Mesenchymal stem cell (in vitro differentiated cells and primary cell): ENCODE results near the gene CLN5.
"Not testable (repeated sequence)": the region's sequence is repeated elsewhere in the genome, so short reads cannot be mapped to it uniquely, and the experiment has no call there.

Source experiments
- DNase-seq: peaks from one replicate; pipeline ENCODE4 v3.0.0-alpha.2; 2013
- H2AFZ ChIP-seq: one replicate; pipeline ENCODE4 v1.6.1; 2013; ENCODE audit warnings: low read depth, mild to moderate bottlenecking, control low read depth, inconsistent platforms, low read length, moderate library complexity
- H2AK5ac ChIP-seq: 2 replicates; pipeline ENCODE4 v1.6.1; 2013; ENCODE audit warnings: low read length, moderate library complexity, mild to moderate bottlenecking, inconsistent platforms; ENCODE audit not compliant: severe bottlenecking
- H2BK120ac ChIP-seq: one replicate; pipeline ENCODE4 v1.6.1; 2013; ENCODE audit warnings: low read depth, mild to moderate bottlenecking, inconsistent platforms, low read length, moderate library complexity
- H2BK12ac ChIP-seq, 2 experiments: one replicate each; pipeline ENCODE4 v1.6.1; 2013; ENCODE audit warnings: inconsistent platforms in 2 of 2, low read length in 2 of 2, mild to moderate bottlenecking in 2 of 2, moderate library complexity in 2 of 2, control low read depth in 1 of 2
- H2BK15ac ChIP-seq: one replicate; pipeline ENCODE4 v1.6.1; 2013; ENCODE audit warnings: mild to moderate bottlenecking, low read depth, inconsistent platforms; ENCODE audit not compliant: poor library complexity, severe bottlenecking
- H2BK5ac ChIP-seq: 2 replicates; pipeline ENCODE4 v1.6.1; 2013; ENCODE audit warnings: low read depth, mild to moderate bottlenecking, low read length, control low read depth, inconsistent platforms; ENCODE audit not compliant: poor library complexity, severe bottlenecking
- H3K14ac ChIP-seq, 2 experiments: one replicate each; pipeline ENCODE4 v1.6.1; 2013; ENCODE audit warnings: inconsistent platforms in 2 of 2, low read length in 2 of 2, control low read depth in 1 of 2, mild to moderate bottlenecking in 1 of 2, moderate library complexity in 1 of 2
- H3K18ac ChIP-seq, 2 experiments: one replicate each; pipeline ENCODE4 v1.6.1; 2013; ENCODE audit warnings: inconsistent platforms in 2 of 2, low read length in 2 of 2, control low read depth in 1 of 2, low read depth in 1 of 2, mild to moderate bottlenecking in 1 of 2
- H3K23ac ChIP-seq, 2 experiments: one replicate each; pipeline ENCODE4 v1.6.1; 2013; ENCODE audit warnings: inconsistent platforms in 2 of 2, low read length in 2 of 2, mild to moderate bottlenecking in 2 of 2, moderate library complexity in 2 of 2, control low read depth in 1 of 2
- H3K27ac ChIP-seq: 2 replicates; pipeline ENCODE4 v1.5.1; 2013; ENCODE audit warnings: mild to moderate bottlenecking, moderate library complexity, low read length, control low read depth, inconsistent platforms; ENCODE audit not compliant: poor library complexity, severe bottlenecking
- H3K27me3 ChIP-seq, 2 experiments: 2 replicates each; pipeline versions ENCODE4 v1.6.1 to v1.7.0; 2013; ENCODE audit warnings: low read length in 2 of 2, mild to moderate bottlenecking in 2 of 2, moderate library complexity in 2 of 2, control low read depth in 1 of 2, inconsistent platforms in 1 of 2; ENCODE audit not compliant: control insufficient read depth in 1 of 2, insufficient read depth in 1 of 2
- H3K36me3 ChIP-seq, 2 experiments: 2 replicates each; pipeline versions ENCODE4 v1.6.1 to v1.7.0; 2013; ENCODE audit warnings: low read length in 2 of 2, control low read depth in 1 of 2, inconsistent platforms in 1 of 2, low read depth in 1 of 2, mild to moderate bottlenecking in 1 of 2; ENCODE audit not compliant: insufficient read depth in 2 of 2, control insufficient read depth in 1 of 2
- H3K4ac ChIP-seq, 2 experiments: one replicate each; pipeline ENCODE4 v1.6.1; 2013; ENCODE audit warnings: inconsistent platforms in 2 of 2, low read length in 2 of 2, mild to moderate bottlenecking in 2 of 2, moderate library complexity in 2 of 2, control low read depth in 1 of 2, low read depth in 1 of 2
- H3K4me1 ChIP-seq: 2 replicates; pipeline ENCODE4 v1.6.1; 2013; ENCODE audit warnings: low read depth, low read length, control low read depth; ENCODE audit not compliant: control insufficient read depth, insufficient read depth
- H3K4me2 ChIP-seq: 2 replicates; pipeline ENCODE4 v1.6.1; 2013; ENCODE audit warnings: low read length, mild to moderate bottlenecking, inconsistent platforms; ENCODE audit not compliant: poor library complexity, severe bottlenecking
- H3K4me3 ChIP-seq, 2 experiments: 2 replicates each; pipeline versions ENCODE4 v1.5.1 to v1.7.0; 2013; ENCODE audit warnings: low read length in 2 of 2, mild to moderate bottlenecking in 2 of 2, control low read depth in 1 of 2, low read depth in 1 of 2; ENCODE audit not compliant: insufficient read depth in 1 of 2
- H3K79me1 ChIP-seq: replicated peaks from 2 replicates; pipeline ENCODE4 v1.6.1; 2013; ENCODE audit warnings: mild to moderate bottlenecking, control low read depth, low read length, inconsistent platforms; ENCODE audit not compliant: poor library complexity, severe bottlenecking
- H3K9ac ChIP-seq: 2 replicates; pipeline ENCODE4 v1.7.0; 2013; ENCODE audit warnings: mild to moderate bottlenecking, low read length, moderate library complexity
- H3K9me3 ChIP-seq: 2 replicates; pipeline ENCODE4 v1.7.0; 2013; ENCODE audit warnings: mild to moderate bottlenecking, low read length; ENCODE audit not compliant: control insufficient read depth
- H4K8ac ChIP-seq: one replicate; pipeline ENCODE4 v1.6.1; 2013; ENCODE audit warnings: inconsistent platforms, mild to moderate bottlenecking, low read length, moderate library complexity
- H4K91ac ChIP-seq: one replicate; pipeline ENCODE4 v1.6.1; 2013; ENCODE audit warnings: mild to moderate bottlenecking, low read length, inconsistent platforms
- WGBS: methylation state at CpG from one replicate; pipeline ENCODE4 v1.1.7; 2013; ENCODE audit warnings: mixed read lengths; 5-methylcytosine and 5-hydroxymethylcytosine counted together

The CLN5 gene

GRCh38 chr13:77009011-77009410 lies 17.1 kb downstream of the CLN5 start:
- H3K14ac ChIP-seq, result no peak overlapping the region
- DNase-seq, result no peak
- no peaks in the 10 kb centered on the region for H3K9me3 ChIP-seq
- H3K9ac ChIP-seq, result no peak overlapping the region
- H2BK15ac ChIP-seq, result no peak overlapping the region
- no peak overlapping the region for H2AK5ac ChIP-seq
- peaks cover 12% of the 10 kb centered on the region for H3K79me1 ChIP-seq
- H3K4me2 ChIP-seq, result no peak overlapping the region
- no peak overlapping the region for H2BK12ac ChIP-seq
- H4K91ac ChIP-seq, result no peak overlapping the region
- no peak overlapping the region for H3K18ac ChIP-seq
- no peak overlapping the region for H3K4me3 ChIP-seq
- H3K4ac ChIP-seq, result no peak overlapping the region
- no peak overlapping the region for H4K8ac ChIP-seq
- H3K23ac ChIP-seq, result no peak overlapping the region
- H3K27me3 ChIP-seq, result no peaks in the 10 kb centered on the region
- peaks cover 3% of the 10 kb centered on the region for H3K4me1 ChIP-seq
- H2AFZ ChIP-seq, result no peak overlapping the region
- H3K36me3 ChIP-seq, result peaks cover 26 to 84% of the 10 kb centered on the region in 2 experiments
- H3K27ac ChIP-seq, result no peak overlapping the region
- no peak overlapping the region for H2BK120ac ChIP-seq
- WGBS, result 97% methylated on average over 2 of the region's 2 CpGs
- no peak overlapping the region for H2BK5ac ChIP-seq

- not testable (repeated sequence) for H2AK5ac ChIP-seq, H3K14ac ChIP-seq, H3K27ac ChIP-seq, H2BK5ac ChIP-seq, H3K23ac ChIP-seq, H3K18ac ChIP-seq, H3K4me2 ChIP-seq, H3K9me3 ChIP-seq, H3K4ac ChIP-seq, H2BK120ac ChIP-seq, H3K4me1 ChIP-seq, H2BK15ac ChIP-seq, H2AFZ ChIP-seq, H3K27me3 ChIP-seq, H4K8ac ChIP-seq, H3K4me3 ChIP-seq, H3K9ac ChIP-seq, H4K91ac ChIP-seq, DNase-seq, H2BK12ac ChIP-seq
- 93% methylated on average over 5 of the region's 5 CpGs for WGBS
- Histone ChIP-seq H3K36me3 (peaks cover 26 to 88% of the 10 kb centered on the region in 2 experiments), H3K79me1 (peaks cover 13% of the 10 kb centered on the region)
Measured at GRCh38 chr13:77009719-77010118, 17.8 kb downstream of the CLN5 start.

GRCh38 chr13:77013853-77014542 lies 22.1 kb downstream of the CLN5 start:
- H2AFZ ChIP-seq, result no peak overlapping the region
- no peak overlapping the region for H3K27ac ChIP-seq
- H4K8ac ChIP-seq, result no peak overlapping the region
- no peak overlapping the region for H2BK120ac ChIP-seq
- no peak overlapping the region for H3K18ac ChIP-seq
- peaks cover 22 to 95% of the 10 kb centered on the region in 2 experiments for H3K36me3 ChIP-seq
- H2BK5ac ChIP-seq, result no peak overlapping the region
- H2BK12ac ChIP-seq, result no peak overlapping the region
- H3K4me1 ChIP-seq, result no peaks in the 10 kb centered on the region
- no peak overlapping the region for H3K4me3 ChIP-seq
- no peak overlapping the region for H3K23ac ChIP-seq
- no peak overlapping the region for H2AK5ac ChIP-seq
- H3K27me3 ChIP-seq, result no peaks in the 10 kb centered on the region
- H3K79me1 ChIP-seq, result peaks cover 15% of the 10 kb centered on the region
- H3K4me2 ChIP-seq, result no peak overlapping the region
- no peak overlapping the region for H4K91ac ChIP-seq
- no peak overlapping the region for H3K4ac ChIP-seq
- WGBS, result 100% methylated on average over 2 of the region's 2 CpGs
- no peak overlapping the region for H3K9ac ChIP-seq
- no peak for DNase-seq
- H3K14ac ChIP-seq, result no peak overlapping the region
- H2BK15ac ChIP-seq, result no peak overlapping the region
- H3K9me3 ChIP-seq, result no peaks in the 10 kb centered on the region

GRCh38 chr13:77014906-77015685 lies 23.2 kb downstream of the CLN5 start:
- Histone ChIP-seq H3K18ac (no peak overlapping the region), H4K91ac (no peak overlapping the region), H2BK120ac (no peak overlapping the region), H4K8ac (no peak overlapping the region), H2BK12ac (no peak overlapping the region), H2AFZ (no peak overlapping the region), H3K36me3 (peaks cover 19 to 85% of the 10 kb centered on the region in 2 experiments), H3K4me1 (no peaks in the 10 kb centered on the region), H2BK15ac (no peak overlapping the region), H3K14ac (no peak overlapping the region), H2AK5ac (no peak overlapping the region), H3K9ac (no peak overlapping the region), H3K4ac (no peak overlapping the region), H3K4me3 (no peak overlapping the region), H3K4me2 (no peak overlapping the region), H2BK5ac (no peak overlapping the region), H3K23ac (no peak overlapping the region), H3K9me3 (no peaks in the 10 kb centered on the region), H3K27ac (no peak overlapping the region), H3K79me1 (peaks cover 16% of the 10 kb centered on the region), H3K27me3 (no peaks in the 10 kb centered on the region)
- 100% methylated on average over 1 of the region's 2 CpGs for WGBS
- DNase-seq, result no peak
